Mesenchymal stem cell (in vitro differentiated cells and primary cell): ENCODE data around the gene SPATA31A6. TPM values are rescaled to one million over a fixed set of nuclear protein-coding genes. Genes with fewer than 3 reads are reported as not detected.
"Not testable (repeated sequence)": the region's sequence is repeated elsewhere in the genome, so short reads cannot be mapped to it uniquely, and the experiment has no call there.

Source experiments
- DNase-seq: peaks from one replicate; pipeline ENCODE4 v3.0.0-alpha.2; 2013
- H2AFZ ChIP-seq: one replicate; pipeline ENCODE4 v1.6.1; 2013; ENCODE audit warnings: low read depth, mild to moderate bottlenecking, control low read depth, inconsistent platforms, low read length, moderate library complexity
- H2AK5ac ChIP-seq: 2 replicates; pipeline ENCODE4 v1.6.1; 2013; ENCODE audit warnings: low read length, moderate library complexity, mild to moderate bottlenecking, inconsistent platforms; ENCODE audit not compliant: severe bottlenecking
- H2BK120ac ChIP-seq: one replicate; pipeline ENCODE4 v1.6.1; 2013; ENCODE audit warnings: low read depth, mild to moderate bottlenecking, inconsistent platforms, low read length, moderate library complexity
- H2BK12ac ChIP-seq, 2 experiments: one replicate each; pipeline ENCODE4 v1.6.1; 2013; ENCODE audit warnings: inconsistent platforms in 2 of 2, low read length in 2 of 2, mild to moderate bottlenecking in 2 of 2, moderate library complexity in 2 of 2, control low read depth in 1 of 2
- H2BK15ac ChIP-seq: one replicate; pipeline ENCODE4 v1.6.1; 2013; ENCODE audit warnings: mild to moderate bottlenecking, low read depth, inconsistent platforms; ENCODE audit not compliant: poor library complexity, severe bottlenecking
- H2BK5ac ChIP-seq: 2 replicates; pipeline ENCODE4 v1.6.1; 2013; ENCODE audit warnings: low read depth, mild to moderate bottlenecking, low read length, control low read depth, inconsistent platforms; ENCODE audit not compliant: poor library complexity, severe bottlenecking
- H3K14ac ChIP-seq, 2 experiments: one replicate each; pipeline ENCODE4 v1.6.1; 2013; ENCODE audit warnings: inconsistent platforms in 2 of 2, low read length in 2 of 2, control low read depth in 1 of 2, mild to moderate bottlenecking in 1 of 2, moderate library complexity in 1 of 2
- H3K18ac ChIP-seq, 2 experiments: one replicate each; pipeline ENCODE4 v1.6.1; 2013; ENCODE audit warnings: inconsistent platforms in 2 of 2, low read length in 2 of 2, control low read depth in 1 of 2, low read depth in 1 of 2, mild to moderate bottlenecking in 1 of 2
- H3K23ac ChIP-seq, 2 experiments: one replicate each; pipeline ENCODE4 v1.6.1; 2013; ENCODE audit warnings: inconsistent platforms in 2 of 2, low read length in 2 of 2, mild to moderate bottlenecking in 2 of 2, moderate library complexity in 2 of 2, control low read depth in 1 of 2
- H3K27ac ChIP-seq: 2 replicates; pipeline ENCODE4 v1.5.1; 2013; ENCODE audit warnings: mild to moderate bottlenecking, moderate library complexity, low read length, control low read depth, inconsistent platforms; ENCODE audit not compliant: poor library complexity, severe bottlenecking
- H3K27me3 ChIP-seq, 2 experiments: 2 replicates each; pipeline versions ENCODE4 v1.6.1 to v1.7.0; 2013; ENCODE audit warnings: low read length in 2 of 2, mild to moderate bottlenecking in 2 of 2, moderate library complexity in 2 of 2, control low read depth in 1 of 2, inconsistent platforms in 1 of 2; ENCODE audit not compliant: control insufficient read depth in 1 of 2, insufficient read depth in 1 of 2
- H3K36me3 ChIP-seq, 2 experiments: 2 replicates each; pipeline versions ENCODE4 v1.6.1 to v1.7.0; 2013; ENCODE audit warnings: low read length in 2 of 2, control low read depth in 1 of 2, inconsistent platforms in 1 of 2, low read depth in 1 of 2, mild to moderate bottlenecking in 1 of 2; ENCODE audit not compliant: insufficient read depth in 2 of 2, control insufficient read depth in 1 of 2
- H3K4ac ChIP-seq, 2 experiments: one replicate each; pipeline ENCODE4 v1.6.1; 2013; ENCODE audit warnings: inconsistent platforms in 2 of 2, low read length in 2 of 2, mild to moderate bottlenecking in 2 of 2, moderate library complexity in 2 of 2, control low read depth in 1 of 2, low read depth in 1 of 2
- H3K4me1 ChIP-seq: 2 replicates; pipeline ENCODE4 v1.6.1; 2013; ENCODE audit warnings: low read depth, low read length, control low read depth; ENCODE audit not compliant: control insufficient read depth, insufficient read depth
- H3K4me2 ChIP-seq: 2 replicates; pipeline ENCODE4 v1.6.1; 2013; ENCODE audit warnings: low read length, mild to moderate bottlenecking, inconsistent platforms; ENCODE audit not compliant: poor library complexity, severe bottlenecking
- H3K4me3 ChIP-seq, 2 experiments: 2 replicates each; pipeline versions ENCODE4 v1.5.1 to v1.7.0; 2013; ENCODE audit warnings: low read length in 2 of 2, mild to moderate bottlenecking in 2 of 2, control low read depth in 1 of 2, low read depth in 1 of 2; ENCODE audit not compliant: insufficient read depth in 1 of 2
- H3K79me1 ChIP-seq: replicated peaks from 2 replicates; pipeline ENCODE4 v1.6.1; 2013; ENCODE audit warnings: mild to moderate bottlenecking, control low read depth, low read length, inconsistent platforms; ENCODE audit not compliant: poor library complexity, severe bottlenecking
- H3K9ac ChIP-seq: 2 replicates; pipeline ENCODE4 v1.7.0; 2013; ENCODE audit warnings: mild to moderate bottlenecking, low read length, moderate library complexity
- H3K9me3 ChIP-seq: 2 replicates; pipeline ENCODE4 v1.7.0; 2013; ENCODE audit warnings: mild to moderate bottlenecking, low read length; ENCODE audit not compliant: control insufficient read depth
- H4K8ac ChIP-seq: one replicate; pipeline ENCODE4 v1.6.1; 2013; ENCODE audit warnings: inconsistent platforms, mild to moderate bottlenecking, low read length, moderate library complexity
- H4K91ac ChIP-seq: one replicate; pipeline ENCODE4 v1.6.1; 2013; ENCODE audit warnings: mild to moderate bottlenecking, low read length, inconsistent platforms
- WGBS: methylation state at CpG from one replicate; pipeline ENCODE4 v1.1.7; 2013; ENCODE audit warnings: mixed read lengths; 5-methylcytosine and 5-hydroxymethylcytosine counted together
- small RNA-seq: library from polyadenylated mRNA; stranded (forward); fragments of <200 nt; extraction: miRNeasy Mini kit (QIAGEN cat#:217004); gene quantifications from one replicate; pipeline ENCODE3, GENCODE V24; 2013; ENCODE audit warnings: low read depth

Gene SPATA31A6

DNA sequence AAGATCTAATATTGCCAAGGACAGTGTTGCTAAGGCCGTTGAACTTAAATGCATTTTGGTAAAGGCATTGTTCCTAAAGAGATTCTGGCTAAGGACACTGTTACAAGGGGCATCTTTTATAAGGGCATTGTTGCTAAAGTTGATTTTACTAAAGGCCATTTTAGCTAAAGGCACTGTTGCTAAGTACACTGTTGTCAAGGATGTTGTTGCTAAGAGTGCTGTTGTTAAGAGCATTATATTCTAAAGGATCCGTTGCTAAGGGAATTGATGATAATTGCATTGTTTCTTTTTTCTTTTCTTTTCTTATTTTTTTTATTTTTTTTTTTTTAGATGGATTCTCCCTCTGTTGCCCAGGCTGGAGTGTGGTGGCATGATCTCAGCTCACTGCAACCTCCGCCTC is 53.9 kb downstream of the SPATA31A6 start:
- H3K14ac ChIP-seq, DNase-seq, H2AFZ ChIP-seq, H3K4me3 ChIP-seq, H3K4ac ChIP-seq, H3K9me3 ChIP-seq, H3K4me2 ChIP-seq, H2AK5ac ChIP-seq, H2BK120ac ChIP-seq, H3K79me1 ChIP-seq, H3K27ac ChIP-seq, H3K18ac ChIP-seq, H3K36me3 ChIP-seq, H3K4me1 ChIP-seq, H3K9ac ChIP-seq, H3K27me3 ChIP-seq, H4K8ac ChIP-seq, H2BK12ac ChIP-seq, H4K91ac ChIP-seq, H3K23ac ChIP-seq, H2BK5ac ChIP-seq, H2BK15ac ChIP-seq: not testable (repeated sequence)
- WGBS, result 90% methylated on average over 1 of the region's 3 CpGs

DNA sequence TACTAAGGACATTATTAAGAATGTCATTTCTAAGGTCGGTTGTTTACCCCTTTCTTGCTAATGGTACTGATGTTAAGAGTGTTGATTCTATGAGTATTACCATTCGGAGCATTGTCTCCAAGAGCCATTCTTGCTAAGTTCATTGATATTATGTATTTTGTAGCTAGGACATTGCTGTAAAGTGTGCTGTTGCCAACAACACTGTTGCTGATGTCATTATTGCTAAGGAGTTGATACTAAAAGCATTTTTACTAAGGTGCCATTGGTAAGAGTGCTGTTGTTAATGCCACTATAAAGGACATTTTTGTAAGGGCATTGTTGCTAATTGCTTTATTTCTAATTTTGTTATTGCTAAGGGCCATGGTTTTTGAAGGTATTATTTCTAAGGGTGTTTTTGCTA is 55.4 kb downstream of the SPATA31A6 start:
- not testable (repeated sequence) for H3K4me2 ChIP-seq, H3K14ac ChIP-seq, H3K27me3 ChIP-seq, H3K18ac ChIP-seq, H2AK5ac ChIP-seq, H4K8ac ChIP-seq, H3K9me3 ChIP-seq, H3K79me1 ChIP-seq, H3K4me3 ChIP-seq, H3K27ac ChIP-seq, H3K9ac ChIP-seq, H2BK15ac ChIP-seq, H2BK120ac ChIP-seq, H3K4ac ChIP-seq, H2BK12ac ChIP-seq, DNase-seq, H3K36me3 ChIP-seq, H2BK5ac ChIP-seq, H4K91ac ChIP-seq, H3K23ac ChIP-seq, H2AFZ ChIP-seq, H3K4me1 ChIP-seq
- 86% methylated on average over 2 of the region's 2 CpGs for WGBS

Small RNAs within 50 kb of the gene (small RNA-seq; reads per million reads assigned to genes)
- not detected for gene AL445584.3
